ENCODE measurements around the gene PI3. TPM values are rescaled to one million over a fixed set of nuclear protein-coding genes. Genes with fewer than 3 reads are reported as not detected.

Gene PI3
- total RNA-seq, 2 donors from 2014 or later = not detected

- H3K36me3 ChIP-seq (replicated peaks in 1 of 2; ENCODE audit: insufficient read depth in 1 of 2, low read depth in 2 of 2) = no peaks in the 10 kb centered on the region
- H3K27me3 ChIP-seq = no peaks in the 10 kb centered on the region
- ATAC-seq (no peak), DNase-seq (no peak)
- no peak for TF ChIP-seq CTCF (IDR thresholded peaks at IDR 0.05)
- no peak for TF ChIP-seq POLR2A (IDR thresholded peaks at IDR 0.05)
- no peak overlapping the region for H3K4me3 ChIP-seq
- H3K27ac ChIP-seq = no peak overlapping the region
- no peaks in the 10 kb centered on the region for H3K4me1 ChIP-seq
- no peaks in the 10 kb centered on the region for H3K9me3 ChIP-seq
- intact Hi-C loops (cut with DNase I) = no loop called here
- WGBS, 2 donors = 61 to 63% methylated on average over 4 of the region's 4 CpGs
Measured at GRCh38 chr20:45140836-45141235, 33.9 kb upstream of the PI3 start.

- 76 to 86% methylated on average over 2 to 3 of the region's 3 CpGs for WGBS, 2 donors
- no peaks in the 10 kb centered on the region for H3K27me3 ChIP-seq
- intact Hi-C loops (cut with DNase I) = no loop called here
- no peak overlapping the region for H3K27ac ChIP-seq
- H3K4me1 ChIP-seq = no peaks in the 10 kb centered on the region
- no peak overlapping the region for H3K4me3 ChIP-seq
- no peaks in the 10 kb centered on the region for H3K36me3 ChIP-seq (replicated peaks in 1 of 2; ENCODE audit: insufficient read depth in 1 of 2, low read depth in 2 of 2)
- TF ChIP-seq POLR2A (IDR thresholded peaks at IDR 0.05) (no peak), CTCF (IDR thresholded peaks at IDR 0.05) (no peak)
- no peak for ATAC-seq
- H3K9me3 ChIP-seq = no peaks in the 10 kb centered on the region
- DNase-seq = no peak
Measured at GRCh38 chr20:45149062-45149461, 25.6 kb upstream of the PI3 start.

GRCh38 chr20:45152405-45152804 lies 22.3 kb upstream of the PI3 start:
- Histone ChIP-seq H3K36me3 (replicated peaks in 1 of 2; ENCODE audit: insufficient read depth in 1 of 2, low read depth in 2 of 2) (no peaks in the 10 kb centered on the region), H3K4me3 (no peak overlapping the region), H3K27ac (no peak overlapping the region), H3K27me3 (no peaks in the 10 kb centered on the region), H3K4me1 (no peaks in the 10 kb centered on the region), H3K9me3 (no peaks in the 10 kb centered on the region)
- DNase-seq (no peak), ATAC-seq (no peak)
- WGBS, 2 donors = 65 to 67% methylated on average over 2 of the region's 2 CpGs
- intact Hi-C loops (cut with DNase I) = no loop called here
- TF ChIP-seq POLR2A (IDR thresholded peaks at IDR 0.05) (no peak), CTCF (IDR thresholded peaks at IDR 0.05) (no peak)

GRCh38 chr20:45153147-45153546 lies 21.6 kb upstream of the PI3 start:
- no peaks in the 10 kb centered on the region for H3K27me3 ChIP-seq
- DNase-seq (peak in 1 of 4 donors; percentile 10), ATAC-seq (no peak)
- no peak overlapping the region for H3K27ac ChIP-seq
- H3K36me3 ChIP-seq (replicated peaks in 1 of 2; ENCODE audit: insufficient read depth in 1 of 2, low read depth in 2 of 2) = no peaks in the 10 kb centered on the region
- H3K4me3 ChIP-seq = no peak overlapping the region
- intact Hi-C loops (cut with DNase I) = no loop called here
- no peaks in the 10 kb centered on the region for H3K4me1 ChIP-seq
- no peak for TF ChIP-seq POLR2A (IDR thresholded peaks at IDR 0.05)
- TF ChIP-seq CTCF (IDR thresholded peaks at IDR 0.05) = no peak
- 40 to 45% methylated on average over 1 to 3 of the region's 3 CpGs for WGBS, 2 donors
- no peaks in the 10 kb centered on the region for H3K9me3 ChIP-seq

- H3K9me3 ChIP-seq = no peaks in the 10 kb centered on the region
- H3K27ac ChIP-seq = no peak overlapping the region
- TF ChIP-seq CTCF (IDR thresholded peaks at IDR 0.05) (no peak), POLR2A (IDR thresholded peaks at IDR 0.05) (no peak)
- H3K36me3 ChIP-seq (replicated peaks in 1 of 2; ENCODE audit: insufficient read depth in 1 of 2, low read depth in 2 of 2) = no peaks in the 10 kb centered on the region
- ATAC-seq = no peak
- H3K27me3 ChIP-seq = no peaks in the 10 kb centered on the region
- WGBS, 2 donors = 63 to 80% methylated on average over 1 of the region's 1 CpG
- no peak overlapping the region for H3K4me3 ChIP-seq
- intact Hi-C loops (cut with DNase I) = no loop called here
- DNase-seq = peak in 1 of 4 donors; percentile 20
- no peaks in the 10 kb centered on the region for H3K4me1 ChIP-seq
Measured at GRCh38 chr20:45153752-45154151, 20.9 kb upstream of the PI3 start.
